ENCODE results near the gene GIT2. TPM values are rescaled to one million over a fixed set of nuclear protein-coding genes. Genes with fewer than 3 reads are reported as not detected.
A peak's percentile ranks its signal among the peaks of the same experiment; 100 is the strongest.
"Not testable (repeated sequence)": the region's sequence is repeated elsewhere in the genome, so short reads cannot be mapped to it uniquely, and the experiment has no call there.

Gene GIT2
- total RNA-seq, 2 donors from 2014 or later, result 84.9 to 95.9 TPM

GRCh38 chr12:110015132-110015531 is 19.0 kb upstream of the GIT2 start:
- no peaks in the 10 kb centered on the region for H3K9me3 ChIP-seq (ENCODE audit: control insufficient read depth, low read length, poor library complexity, severe bottlenecking)
- H3K4me3 Mint-ChIP-seq, result peak overlapping the region; percentile 41
- DNase-seq (no peak), ATAC-seq (peak; percentile 45)
- H3K27ac Mint-ChIP-seq, result peak overlapping the region; percentile 84
- H3K27me3 Mint-ChIP-seq, result no peaks in the 10 kb centered on the region
- H3K4me1 Mint-ChIP-seq, result peaks cover 32% of the 10 kb centered on the region
- H3K36me3 Mint-ChIP-seq (ENCODE audit: low read depth), result peaks cover 2% of the 10 kb centered on the region

- Mint-ChIP-seq H3K27me3 (no peaks in the 10 kb centered on the region), H3K27ac (peak overlapping the region; percentile 94), H3K4me3 (peak overlapping the region; percentile 74), H3K4me1 (peaks cover 43% of the 10 kb centered on the region), H3K36me3 (ENCODE audit: low read depth) (peaks cover 2% of the 10 kb centered on the region)
- no peaks in the 10 kb centered on the region for H3K9me3 ChIP-seq (ENCODE audit: control insufficient read depth, low read length, poor library complexity, severe bottlenecking)
- ATAC-seq (no peak), DNase-seq (no peak)
Measured at GRCh38 chr12:110012659-110013058, 16.5 kb upstream of the GIT2 start.

DNA sequence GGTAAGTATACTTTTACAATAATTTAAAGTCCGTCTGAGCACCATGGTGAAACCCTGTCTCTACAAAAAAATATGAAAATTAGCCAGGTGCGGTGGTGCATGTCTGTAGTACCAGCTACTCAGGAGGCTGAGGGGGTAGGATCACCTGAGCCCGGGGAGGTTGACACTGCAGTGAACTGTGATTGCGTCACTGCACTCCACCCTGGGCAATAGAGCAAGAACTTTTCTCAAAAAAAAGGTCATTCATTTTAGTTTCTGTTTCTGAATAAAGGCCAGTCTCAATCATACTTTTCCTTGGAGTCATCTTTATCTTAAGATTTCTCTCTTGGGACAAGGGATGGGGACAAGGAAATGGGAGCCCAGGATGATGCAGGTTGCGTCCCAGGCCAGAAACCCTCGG is 16.0 kb upstream of the GIT2 start:
- peaks cover 2% of the 10 kb centered on the region for H3K36me3 Mint-ChIP-seq (ENCODE audit: low read depth)
- peak; percentile 73 for ATAC-seq
- H3K4me1 Mint-ChIP-seq, result peaks cover 43% of the 10 kb centered on the region
- H3K27me3 Mint-ChIP-seq, result no peaks in the 10 kb centered on the region
- peak overlapping the region; percentile 94 for H3K27ac Mint-ChIP-seq
- H3K9me3 ChIP-seq (ENCODE audit: control insufficient read depth, low read length, poor library complexity, severe bottlenecking), result no peaks in the 10 kb centered on the region
- peak overlapping the region; percentile 74 for H3K4me3 Mint-ChIP-seq
- no peak for DNase-seq

GRCh38 chr12:110010853-110011723 is 14.9 kb upstream of the GIT2 start:
- ATAC-seq (peak; percentile 80), DNase-seq (peak in 1 of 3 donors; percentile 24)
- H3K27ac Mint-ChIP-seq, result peak overlapping the region; percentile 94
- H3K4me1 Mint-ChIP-seq, result peaks cover 51% of the 10 kb centered on the region
- H3K27me3 Mint-ChIP-seq, result no peaks in the 10 kb centered on the region
- H3K36me3 Mint-ChIP-seq (ENCODE audit: low read depth), result peaks cover 2% of the 10 kb centered on the region
- peak overlapping the region; percentile 88 for H3K4me3 Mint-ChIP-seq
- no peaks in the 10 kb centered on the region for H3K9me3 ChIP-seq (ENCODE audit: control insufficient read depth, low read length, poor library complexity, severe bottlenecking)

- H3K27me3 Mint-ChIP-seq; ATAC-seq; H3K36me3 Mint-ChIP-seq (ENCODE audit: low read depth); H3K9me3 ChIP-seq (ENCODE audit: control insufficient read depth, low read length, poor library complexity, severe bottlenecking); DNase-seq: not testable (repeated sequence)
- H3K27ac Mint-ChIP-seq, result peak overlapping the region; percentile 94
- H3K4me3 Mint-ChIP-seq, result peak overlapping the region; percentile 79
- H3K4me1 Mint-ChIP-seq, result peaks cover 55% of the 10 kb centered on the region
Measured at GRCh38 chr12:110008681-110009398, 12.7 kb upstream of the GIT2 start.

GRCh38 chr12:110007881-110008280 is 11.7 kb upstream of the GIT2 start:
- no peaks in the 10 kb centered on the region for H3K9me3 ChIP-seq (ENCODE audit: control insufficient read depth, low read length, poor library complexity, severe bottlenecking)
- H3K27me3 Mint-ChIP-seq, result no peaks in the 10 kb centered on the region
- H3K36me3 Mint-ChIP-seq (ENCODE audit: low read depth), result peaks cover 3% of the 10 kb centered on the region
- H3K27ac Mint-ChIP-seq, result peak overlapping the region; percentile 94
- peak overlapping the region; percentile 63 for H3K4me3 Mint-ChIP-seq
- no peak for ATAC-seq
- no peak for DNase-seq
- H3K4me1 Mint-ChIP-seq, result peaks cover 61% of the 10 kb centered on the region

- ATAC-seq (no peak), DNase-seq (no peak)
- H3K27me3 Mint-ChIP-seq, result no peaks in the 10 kb centered on the region
- H3K27ac Mint-ChIP-seq, result peak overlapping the region; percentile 91
- no peaks in the 10 kb centered on the region for H3K9me3 ChIP-seq (ENCODE audit: control insufficient read depth, low read length, poor library complexity, severe bottlenecking)
- H3K4me1 Mint-ChIP-seq, result peaks cover 55% of the 10 kb centered on the region
- H3K36me3 Mint-ChIP-seq (ENCODE audit: low read depth), result peaks cover 3% of the 10 kb centered on the region
- H3K4me3 Mint-ChIP-seq, result no peak overlapping the region
Measured at GRCh38 chr12:110006115-110006514, 9.9 kb upstream of the GIT2 start.

DNA sequence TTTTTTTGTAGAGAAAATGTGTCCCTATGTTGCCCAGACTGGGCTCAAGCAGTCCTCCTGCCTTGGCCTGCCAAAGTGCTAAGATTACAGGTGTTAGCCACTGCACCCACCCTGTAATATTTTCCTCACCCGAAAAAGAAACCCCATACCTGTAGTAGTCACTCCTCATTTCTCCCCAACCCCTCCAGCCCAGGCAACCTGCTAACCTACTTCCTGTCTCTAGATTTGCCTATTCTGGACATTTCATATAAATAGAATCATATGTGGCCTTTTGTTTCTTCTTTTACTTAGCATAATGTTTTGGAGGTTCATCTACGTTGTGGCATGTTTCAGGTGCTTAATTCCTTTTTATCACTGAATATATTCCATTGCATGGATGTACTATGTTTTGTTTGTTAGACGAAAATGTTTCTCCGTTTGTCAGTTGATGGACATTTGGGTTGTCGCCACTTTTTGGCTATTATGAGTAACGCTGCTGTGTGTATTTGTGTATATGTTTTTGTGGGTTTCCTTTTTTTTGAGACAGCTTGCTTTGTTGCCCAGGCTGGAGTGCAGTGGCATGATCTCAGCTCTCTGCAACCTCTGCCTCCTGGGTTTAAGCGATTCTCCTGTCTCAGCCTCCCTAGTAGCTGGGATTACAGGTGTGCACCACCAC is 9.3 kb upstream of the GIT2 start:
- DNase-seq, result no peak
- peaks cover 3% of the 10 kb centered on the region for H3K36me3 Mint-ChIP-seq (ENCODE audit: low read depth)

DNA sequence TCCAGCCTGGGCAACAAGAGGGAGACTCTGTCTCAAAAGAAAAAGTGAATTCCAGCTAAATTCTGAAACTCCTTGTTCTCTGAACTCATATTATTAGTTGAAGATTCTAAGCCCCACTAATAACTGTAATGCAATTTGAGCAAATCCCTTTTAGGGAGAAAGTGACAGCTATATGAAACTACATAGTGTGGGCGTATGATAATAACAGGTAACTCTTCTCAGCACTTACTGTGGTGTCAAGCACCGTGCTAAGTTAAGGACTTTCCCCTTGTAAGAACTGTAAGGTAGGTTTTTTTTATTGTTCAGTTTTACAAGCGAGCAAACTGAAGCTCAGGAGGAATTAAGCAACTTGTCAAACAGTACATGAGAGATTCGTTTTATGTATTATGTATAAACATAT is 8.4 kb upstream of the GIT2 start:
- no peaks in the 10 kb centered on the region for H3K27me3 Mint-ChIP-seq
- peak overlapping the region; percentile 71 for H3K4me3 Mint-ChIP-seq
- DNase-seq, result no peak
- ATAC-seq, result peak; percentile 79
- peaks cover 5% of the 10 kb centered on the region for H3K36me3 Mint-ChIP-seq (ENCODE audit: low read depth)
- H3K4me1 Mint-ChIP-seq, result peaks cover 51% of the 10 kb centered on the region
- H3K27ac Mint-ChIP-seq, result peak overlapping the region; percentile 91
- no peaks in the 10 kb centered on the region for H3K9me3 ChIP-seq (ENCODE audit: control insufficient read depth, low read length, poor library complexity, severe bottlenecking)

More for the DNA sequence above, 9.3 kb upstream of the GIT2 start:
- H3K4me1 Mint-ChIP-seq, result peaks cover 53% of the 10 kb centered on the region
- H3K4me3 Mint-ChIP-seq, result peak overlapping the region; percentile 81
- H3K9me3 ChIP-seq (ENCODE audit: control insufficient read depth, low read length, poor library complexity, severe bottlenecking), result no peaks in the 10 kb centered on the region
- peak; percentile 63 for ATAC-seq
- H3K27me3 Mint-ChIP-seq, result no peaks in the 10 kb centered on the region
- peak overlapping the region; percentile 91 for H3K27ac Mint-ChIP-seq

DNA sequence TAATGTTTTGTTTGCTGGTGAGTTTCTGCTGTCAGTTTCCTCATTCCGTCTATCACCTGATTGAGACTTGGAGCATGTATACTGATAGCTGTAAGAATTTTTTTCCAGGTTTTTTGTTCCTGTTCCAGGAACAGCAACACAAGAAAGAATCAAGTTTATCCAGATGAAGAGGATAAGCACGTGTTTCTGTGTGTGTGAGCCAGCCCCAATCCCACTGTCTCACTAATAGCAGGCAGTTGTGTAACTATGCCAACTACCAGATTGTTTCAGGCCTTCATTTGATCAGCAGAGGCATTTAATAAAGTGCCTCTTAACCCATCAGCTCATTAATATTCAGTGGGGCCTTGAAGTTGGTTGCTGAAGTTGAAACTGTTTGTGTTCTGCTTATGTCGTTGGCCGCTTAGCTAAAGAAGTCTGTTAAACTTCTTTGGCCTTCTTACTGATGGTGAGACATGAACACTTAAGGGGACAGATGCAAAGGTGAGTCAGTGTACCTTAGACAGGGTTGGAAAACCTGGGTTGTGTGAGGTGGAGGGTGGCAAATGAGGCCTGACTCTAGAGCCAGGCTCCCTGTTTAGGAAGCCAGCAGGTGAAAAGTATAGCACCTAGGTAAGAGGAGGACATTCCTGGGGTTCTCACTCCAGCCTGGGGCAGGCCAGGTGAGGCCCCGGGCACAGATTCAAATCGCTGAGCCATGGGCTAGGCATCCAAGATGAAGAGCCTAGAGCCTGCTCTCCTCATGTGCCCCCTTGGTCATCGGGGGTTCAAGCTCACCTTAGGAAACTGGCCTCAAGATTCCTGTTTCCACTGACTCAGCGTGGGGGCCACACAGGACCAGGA is 6.7 kb upstream of the GIT2 start:
- peaks cover 50% of the 10 kb centered on the region for H3K4me1 Mint-ChIP-seq
- DNase-seq, result no peak
- no peaks in the 10 kb centered on the region for H3K27me3 Mint-ChIP-seq
- no peaks in the 10 kb centered on the region for H3K9me3 ChIP-seq (ENCODE audit: control insufficient read depth, low read length, poor library complexity, severe bottlenecking)
- H3K27ac Mint-ChIP-seq, result peak overlapping the region; percentile 91
- H3K36me3 Mint-ChIP-seq (ENCODE audit: low read depth), result peaks cover 7% of the 10 kb centered on the region
- ATAC-seq, result no peak
- no peak overlapping the region for H3K4me3 Mint-ChIP-seq

DNA sequence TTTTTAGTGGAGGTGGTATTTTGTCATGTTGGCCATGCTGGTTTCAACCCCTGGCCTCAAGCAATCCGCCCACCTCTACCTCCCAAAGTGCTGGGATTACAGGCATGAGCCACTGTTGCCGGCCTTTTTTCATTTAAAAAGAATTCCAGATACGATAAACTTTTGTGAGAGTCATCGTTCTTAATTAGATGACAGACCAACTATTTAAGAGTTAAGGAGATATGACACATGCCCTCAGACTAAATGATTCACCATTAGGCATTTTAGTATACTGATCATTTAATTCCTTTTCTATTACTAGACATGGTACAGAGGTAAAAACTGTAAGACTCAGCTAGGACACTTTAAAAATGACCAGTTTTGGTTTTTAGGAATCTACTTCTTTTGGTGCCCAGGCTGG is 5.4 kb upstream of the GIT2 start:
- H3K27me3 Mint-ChIP-seq, result no peaks in the 10 kb centered on the region
- peak overlapping the region; percentile 99 for H3K4me3 Mint-ChIP-seq
- peaks cover 6% of the 10 kb centered on the region for H3K36me3 Mint-ChIP-seq (ENCODE audit: low read depth)

GRCh38 chr12:109999983-110000505 is 3.9 kb upstream of the GIT2 start:
- Mint-ChIP-seq H3K27me3 (no peaks in the 10 kb centered on the region), H3K27ac (peak overlapping the region; percentile 97), H3K36me3 (ENCODE audit: low read depth) (peaks cover 6% of the 10 kb centered on the region), H3K4me1 (peaks cover 44% of the 10 kb centered on the region), H3K4me3 (peak overlapping the region; percentile 99)
- ATAC-seq (no peak), DNase-seq (no peak)
- no peaks in the 10 kb centered on the region for H3K9me3 ChIP-seq (ENCODE audit: control insufficient read depth, low read length, poor library complexity, severe bottlenecking)

More for the DNA sequence above, 5.4 kb upstream of the GIT2 start:
- ATAC-seq (no peak), DNase-seq (no peak)
- H3K27ac Mint-ChIP-seq, result peak overlapping the region; percentile 97
- no peaks in the 10 kb centered on the region for H3K9me3 ChIP-seq (ENCODE audit: control insufficient read depth, low read length, poor library complexity, severe bottlenecking)
- H3K4me1 Mint-ChIP-seq, result peaks cover 49% of the 10 kb centered on the region

Data from T-helper 17 cell (primary cell).